ENCODE data around the gene DUSP9.

Gene DUSP9

GRCh38 chrX:153610836-153611213, 36.2 kb upstream of the DUSP9 start:
- Histone ChIP-seq H3K27ac (no peak overlapping the region), H3K4me3 (no peak overlapping the region)
- DNase-seq (ENCODE audit: low spot score), result no peak
- no peak for TF ChIP-seq CTCF (IDR thresholded peaks at IDR 0.05)

- no peak for TF ChIP-seq CTCF (IDR thresholded peaks at IDR 0.05)
- Histone ChIP-seq H3K27ac (no peak overlapping the region), H3K4me3 (no peak overlapping the region)
- DNase-seq (ENCODE audit: low spot score), result no peak
Observed at GRCh38 chrX:153611298-153612095, 35.5 kb upstream of the DUSP9 start.

GRCh38 chrX:153612413-153612812, 34.6 kb upstream of the DUSP9 start:
- DNase-seq (ENCODE audit: low spot score), result no peak
- Histone ChIP-seq H3K4me3 (no peak overlapping the region), H3K27ac (no peak overlapping the region)
- no peak for TF ChIP-seq CTCF (IDR thresholded peaks at IDR 0.05)

GRCh38 chrX:153614818-153615217, 32.2 kb upstream of the DUSP9 start:
- no peak overlapping the region for H3K27ac ChIP-seq
- no peak overlapping the region for H3K4me3 ChIP-seq
- TF ChIP-seq CTCF (IDR thresholded peaks at IDR 0.05), result no peak
- no peak for DNase-seq (ENCODE audit: low spot score)

- TF ChIP-seq CTCF (IDR thresholded peaks at IDR 0.05), result no peak
- H3K27ac ChIP-seq, result no peak overlapping the region
- H3K4me3 ChIP-seq, result no peak overlapping the region
- no peak for DNase-seq (ENCODE audit: low spot score)
Observed at GRCh38 chrX:153620576-153620975, 26.4 kb upstream of the DUSP9 start.

- TF ChIP-seq CTCF (IDR thresholded peaks at IDR 0.05), result no peak
- H3K4me3 ChIP-seq, result no peak overlapping the region
- H3K27ac ChIP-seq, result no peak overlapping the region
- DNase-seq (ENCODE audit: low spot score), result no peak
Observed at GRCh38 chrX:153621949-153622598, 24.9 kb upstream of the DUSP9 start.

All from coronary artery (tissue), 2 donors.